GM12874 (cell line): ENCODE measurements around the gene MED7.

Experiments
- TF ChIP-seq, protein P1 (sequence below): IDR thresholded peaks from 2 replicates; pipeline ENCODE4 v1.5.1; 2011; ENCODE audit warnings: low read depth, mild to moderate bottlenecking, control low read depth, low read length, moderate library complexity; ENCODE audit not compliant: insufficient read depth

The MED7 gene

DNA sequence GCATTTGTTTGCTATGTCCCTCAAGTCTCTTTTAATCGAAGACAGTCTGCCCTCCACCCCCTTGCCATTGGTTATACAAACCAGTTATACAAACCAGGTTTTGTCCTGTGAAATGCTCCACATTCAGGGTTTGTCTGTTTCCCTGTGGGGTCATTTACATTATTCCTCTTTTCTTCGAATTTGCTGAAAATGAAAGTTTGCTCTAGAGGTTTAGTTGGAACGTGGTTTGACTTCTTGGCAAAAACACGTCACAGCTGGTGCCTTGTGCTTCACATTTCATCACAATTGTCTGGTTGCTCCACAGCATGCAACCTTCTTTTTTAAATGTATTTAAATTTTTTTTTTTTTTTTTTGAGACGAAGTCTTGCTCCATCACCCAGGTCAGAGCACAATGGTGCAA lies 29.7 kb downstream of the MED7 start:
- TF ChIP-seq, protein P1, sequence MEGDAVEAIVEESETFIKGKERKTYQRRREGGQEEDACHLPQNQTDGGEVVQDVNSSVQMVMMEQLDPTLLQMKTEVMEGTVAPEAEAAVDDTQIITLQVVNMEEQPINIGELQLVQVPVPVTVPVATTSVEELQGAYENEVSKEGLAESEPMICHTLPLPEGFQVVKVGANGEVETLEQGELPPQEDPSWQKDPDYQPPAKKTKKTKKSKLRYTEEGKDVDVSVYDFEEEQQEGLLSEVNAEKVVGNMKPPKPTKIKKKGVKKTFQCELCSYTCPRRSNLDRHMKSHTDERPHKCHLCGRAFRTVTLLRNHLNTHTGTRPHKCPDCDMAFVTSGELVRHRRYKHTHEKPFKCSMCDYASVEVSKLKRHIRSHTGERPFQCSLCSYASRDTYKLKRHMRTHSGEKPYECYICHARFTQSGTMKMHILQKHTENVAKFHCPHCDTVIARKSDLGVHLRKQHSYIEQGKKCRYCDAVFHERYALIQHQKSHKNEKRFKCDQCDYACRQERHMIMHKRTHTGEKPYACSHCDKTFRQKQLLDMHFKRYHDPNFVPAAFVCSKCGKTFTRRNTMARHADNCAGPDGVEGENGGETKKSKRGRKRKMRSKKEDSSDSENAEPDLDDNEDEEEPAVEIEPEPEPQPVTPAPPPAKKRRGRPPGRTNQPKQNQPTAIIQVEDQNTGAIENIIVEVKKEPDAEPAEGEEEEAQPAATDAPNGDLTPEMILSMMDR = no peak

- TF ChIP-seq, protein P1 = no peak
These were observed 32.9 kb downstream of the MED7 start for GRCh38 chr5:157109744-157110143.

GRCh38 chr5:157108976-157109375 lies 33.7 kb downstream of the MED7 start, which contains the start of gene HAVCR2:
TSS of gene HAVCR2 (minus strand) at chr5:157109044. CDS start at chr5:157108983, 61 bp downstream.
- TF ChIP-seq, protein P1 = no peak

GRCh38 chr5:157107508-157107907 lies 35.2 kb downstream of the MED7 start:
- TF ChIP-seq, protein P1 = no peak

DNA sequence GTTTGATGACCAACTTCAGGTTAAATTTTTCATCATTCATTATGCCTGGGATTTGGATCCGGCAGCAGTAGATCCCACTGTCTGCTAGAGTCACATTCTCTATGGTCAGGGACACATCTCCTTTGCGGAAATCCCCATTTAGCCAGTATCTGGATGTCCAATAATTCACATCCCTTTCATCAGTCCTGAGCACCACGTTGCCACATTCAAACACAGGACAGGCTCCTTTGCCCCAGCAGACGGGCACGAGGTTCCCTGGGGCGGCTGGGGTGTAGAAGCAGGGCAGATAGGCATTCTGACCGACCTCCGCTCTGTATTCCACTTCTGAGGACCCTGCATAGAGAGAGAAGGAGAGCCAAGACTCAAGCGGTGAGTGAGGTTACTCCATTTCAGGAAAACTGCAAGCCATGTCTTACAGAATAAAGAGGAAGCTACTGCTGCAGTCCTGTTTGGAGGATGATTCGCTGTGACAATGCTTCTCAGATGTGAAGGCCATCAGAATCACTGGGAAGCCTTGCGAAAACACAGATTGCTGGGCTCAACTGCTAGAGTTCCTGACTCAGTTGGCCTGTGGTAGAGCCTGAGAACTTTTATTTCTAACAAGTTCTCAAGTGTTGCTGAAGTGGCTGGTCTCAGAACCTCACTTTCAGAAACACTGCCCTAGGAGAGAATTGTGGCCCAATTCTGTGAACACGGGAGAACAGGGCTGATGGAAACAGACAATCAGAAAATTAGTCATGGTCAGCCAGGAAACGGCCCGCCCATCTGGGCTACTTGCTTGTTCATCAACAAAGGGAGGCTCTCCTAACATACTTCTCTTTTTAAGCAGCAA lies 35.8 kb downstream of the MED7 start:
- TF ChIP-seq, protein P1 = no peak

DNA sequence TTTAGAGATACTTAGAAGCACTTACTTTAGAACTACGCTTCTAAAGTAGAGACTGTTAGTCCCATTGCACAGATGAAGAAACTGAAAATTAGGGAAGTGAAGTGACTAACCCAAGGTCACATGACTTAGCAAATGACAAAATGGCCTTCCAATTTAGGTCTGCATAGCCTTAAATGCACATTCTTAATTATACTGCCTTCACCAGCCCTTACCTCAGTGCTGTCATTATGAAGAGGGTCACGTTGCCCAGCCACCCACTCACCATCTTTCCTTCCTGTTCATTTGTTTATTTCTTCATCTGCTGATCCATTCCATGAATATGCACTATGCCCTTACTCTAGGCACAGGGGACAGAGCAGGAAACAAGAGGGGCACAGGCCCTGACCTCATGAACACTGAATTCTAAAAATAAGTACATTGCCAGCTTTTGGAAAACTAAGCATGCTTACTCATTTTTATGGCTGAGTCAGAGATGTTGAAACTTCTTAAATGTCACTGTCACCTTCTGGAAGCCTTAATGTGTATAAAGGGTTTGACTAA lies 42.5 kb downstream of the MED7 start:
- TF ChIP-seq, protein P1 = no peak

- TF ChIP-seq, protein P1 = no peak
These were observed 54.2 kb downstream of the MED7 start for GRCh38 chr5:157088342-157088990.
